Adrenal gland (tissue), 5 donors: ENCODE results near the gene FPR2.

Source experiments
- CTCF ChIP-seq, 6 experiments: fragments of 450-650 bp in 4 of 6; fragments of 200-600 bp in 2 of 6; sonication (generic) in 1 of 6; IDR thresholded peaks; 1 replicate in 5 of 6; 2 replicates in 1 of 6; pipeline versions ENCODE4 v1.5.1 to v1.8.0; 2016 to 2021; ENCODE audit warnings: antibody characterized with exemption in 6 of 6, mild to moderate bottlenecking in 2 of 6, moderate library complexity in 1 of 6
- POLR2A ChIP-seq, 2 donors: fragments of 450-650 bp; IDR thresholded peaks; one replicate each; pipeline ENCODE4 v1.6.1; 2017; ENCODE audit warnings: antibody characterized with exemption in 2 of 2, mild to moderate bottlenecking in 2 of 2, moderate library complexity in 1 of 2
- donor health status: DM: no; HTN: no; CAD: no.

GRCh38 chr19:51751655-51752054 is 9.3 kb upstream of the FPR2 start, which contains the start of gene FPR1:
- TF ChIP-seq POLR2A (IDR thresholded peaks at IDR 0.05): peak in 1 of 2 donors; percentile 59
- no peak for TF ChIP-seq CTCF (IDR thresholded peaks at IDR 0.05)
